ENCODE measurements around the gene CDH5.

DNA sequence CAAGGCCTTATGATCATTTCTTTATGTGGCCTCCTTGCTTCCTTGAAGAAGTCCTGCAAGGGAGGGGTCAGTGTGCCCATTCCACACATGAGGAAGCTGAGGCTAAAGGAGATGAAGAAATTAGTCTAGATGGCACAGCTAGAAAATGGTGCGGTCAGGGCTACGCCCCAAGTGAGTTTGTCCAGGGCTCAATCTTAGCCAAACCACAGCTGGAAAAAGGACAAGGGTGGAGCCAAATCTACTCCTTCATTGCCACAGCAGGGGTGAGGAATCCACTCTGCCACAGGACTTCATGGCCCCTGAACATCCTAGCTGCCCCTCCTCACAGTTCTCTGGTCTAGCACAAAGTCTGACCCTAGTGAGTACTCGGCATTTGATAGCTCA, 76.8 kb downstream of the CDH5 start:
- no peak for TF ChIP-seq POLR2A (IDR thresholded peaks at IDR 0.05)
- TF ChIP-seq, protein P1, sequence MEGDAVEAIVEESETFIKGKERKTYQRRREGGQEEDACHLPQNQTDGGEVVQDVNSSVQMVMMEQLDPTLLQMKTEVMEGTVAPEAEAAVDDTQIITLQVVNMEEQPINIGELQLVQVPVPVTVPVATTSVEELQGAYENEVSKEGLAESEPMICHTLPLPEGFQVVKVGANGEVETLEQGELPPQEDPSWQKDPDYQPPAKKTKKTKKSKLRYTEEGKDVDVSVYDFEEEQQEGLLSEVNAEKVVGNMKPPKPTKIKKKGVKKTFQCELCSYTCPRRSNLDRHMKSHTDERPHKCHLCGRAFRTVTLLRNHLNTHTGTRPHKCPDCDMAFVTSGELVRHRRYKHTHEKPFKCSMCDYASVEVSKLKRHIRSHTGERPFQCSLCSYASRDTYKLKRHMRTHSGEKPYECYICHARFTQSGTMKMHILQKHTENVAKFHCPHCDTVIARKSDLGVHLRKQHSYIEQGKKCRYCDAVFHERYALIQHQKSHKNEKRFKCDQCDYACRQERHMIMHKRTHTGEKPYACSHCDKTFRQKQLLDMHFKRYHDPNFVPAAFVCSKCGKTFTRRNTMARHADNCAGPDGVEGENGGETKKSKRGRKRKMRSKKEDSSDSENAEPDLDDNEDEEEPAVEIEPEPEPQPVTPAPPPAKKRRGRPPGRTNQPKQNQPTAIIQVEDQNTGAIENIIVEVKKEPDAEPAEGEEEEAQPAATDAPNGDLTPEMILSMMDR (IDR thresholded peaks at IDR 0.05), result no peak
